SH-SY5Y (cell line): Measurements from ENCODE around the gene ZNF697.

Source experiments
- GATA2 ChIP-seq: IDR thresholded peaks from 2 replicates; pipeline ENCODE4 v1.6.1; 2011; ENCODE audit warnings: mild to moderate bottlenecking, low read depth, low read length
- GATA3 ChIP-seq: IDR thresholded peaks from 2 replicates; pipeline ENCODE4 v1.6.1; 2011; ENCODE audit warnings: low read depth, mild to moderate bottlenecking, low read length, moderate library complexity

GRCh38 chr1:119675349-119676345 is 27.6 kb upstream of the ZNF697 start:
- TF ChIP-seq GATA2 (no peak), GATA3 (no peak)
